Measurements from ENCODE around the gene ZNF438.
"Not testable (repeated sequence)": the region's sequence is repeated elsewhere in the genome, so short reads cannot be mapped to it uniquely, and the experiment has no call there.

The ZNF438 gene

GRCh38 chr10:30984563-30985328 is 46.9 kb downstream of the ZNF438 start:
- no peak for DNase-seq

- DNase-seq, result not testable (repeated sequence)
Observed at GRCh38 chr10:30983209-30983608, 48.5 kb downstream of the ZNF438 start.

GRCh38 chr10:30980951-30981616 is 50.6 kb downstream of the ZNF438 start:
- no peak for DNase-seq

- DNase-seq, result no peak
Observed at GRCh38 chr10:30979956-30980355, 51.7 kb downstream of the ZNF438 start.

- DNase-seq, result no peak
Observed at GRCh38 chr10:30978843-30979242, 52.8 kb downstream of the ZNF438 start.

GRCh38 chr10:30977385-30977784 is 54.3 kb downstream of the ZNF438 start:
- DNase-seq, result no peak

- no peak for DNase-seq
Observed at GRCh38 chr10:30974773-30975415, 56.8 kb downstream of the ZNF438 start.

GRCh38 chr10:30974355-30974754 is 57.3 kb downstream of the ZNF438 start:
- no peak for DNase-seq

- DNase-seq, result no peak
Observed at GRCh38 chr10:30973737-30974136, 57.9 kb downstream of the ZNF438 start.

- no peak for DNase-seq
Observed at GRCh38 chr10:30970760-30971460, 60.8 kb downstream of the ZNF438 start.

- no peak for DNase-seq
Observed at GRCh38 chr10:30968711-30969110, 63.0 kb downstream of the ZNF438 start.

- no peak for DNase-seq
Observed at GRCh38 chr10:30967650-30968410, 63.8 kb downstream of the ZNF438 start.

- DNase-seq, result no peak
Observed at GRCh38 chr10:30963992-30964930, 67.4 kb downstream of the ZNF438 start.

- no peak for DNase-seq
Observed at GRCh38 chr10:30962522-30962921, 69.1 kb downstream of the ZNF438 start.

GRCh38 chr10:30959836-30960210 is 71.8 kb downstream of the ZNF438 start:
- no peak for DNase-seq

- not testable (repeated sequence) for DNase-seq
Observed at GRCh38 chr10:30949218-30949617, 82.4 kb downstream of the ZNF438 start.

- DNase-seq, result no peak
Observed at GRCh38 chr10:30944005-30944404, 87.7 kb downstream of the ZNF438 start.

- no peak for DNase-seq
Observed at GRCh38 chr10:30943451-30943850, 88.2 kb downstream of the ZNF438 start.

- DNase-seq, result no peak
Observed at GRCh38 chr10:30940256-30940655, 91.4 kb downstream of the ZNF438 start.

GRCh38 chr10:30939643-30940251 is 91.9 kb downstream of the ZNF438 start:
- DNase-seq, result no peak

- DNase-seq, result no peak
Observed at GRCh38 chr10:30935078-30935477, 96.6 kb downstream of the ZNF438 start.

Data from stimulated activated CD4-positive, alpha-beta T cell treated with anti-CD3 and anti-CD28 coated beads, Interleukin-4, amount 100 ng/mL, for 24 hours (primary cell).